CD4-positive, alpha-beta T cell treated with Interferon gamma for 1 hour (primary cell): Measurements from ENCODE around the gene NRDC.
"Not testable (repeated sequence)": the region's sequence is repeated elsewhere in the genome, so short reads cannot be mapped to it uniquely, and the experiment has no call there.

Experiments
- DNase-seq: peaks from one replicate; pipeline ENCODE4 v3.0.0-alpha.2; 2020

NRDC gene

GRCh38 chr1:51840182-51840581, 38.3 kb downstream of the NRDC start:
- DNase-seq, result no peak

GRCh38 chr1:51839094-51839493, 39.4 kb downstream of the NRDC start:
- no peak for DNase-seq

GRCh38 chr1:51837243-51837642, 41.3 kb downstream of the NRDC start:
- no peak for DNase-seq

- DNase-seq, result no peak
Measured at GRCh38 chr1:51833700-51834099, 44.8 kb downstream of the NRDC start.

- no peak for DNase-seq
Measured at GRCh38 chr1:51829058-51829457, 49.5 kb downstream of the NRDC start.

- DNase-seq, result no peak
Measured at GRCh38 chr1:51819810-51820209, 58.7 kb downstream of the NRDC start.

- not testable (repeated sequence) for DNase-seq
Measured at GRCh38 chr1:51819021-51819420, 59.5 kb downstream of the NRDC start.

GRCh38 chr1:51818487-51818886, 60.0 kb downstream of the NRDC start:
- DNase-seq, result no peak

- no peak for DNase-seq
Measured at GRCh38 chr1:51814513-51814912, 64.0 kb downstream of the NRDC start.

GRCh38 chr1:51799372-51799771, 79.2 kb downstream of the NRDC start:
- DNase-seq, result no peak

- DNase-seq, result no peak
Measured at GRCh38 chr1:51794868-51795267, 83.7 kb downstream of the NRDC start.

- no peak for DNase-seq
Measured at GRCh38 chr1:51794260-51794659, 84.3 kb downstream of the NRDC start.

- DNase-seq, result no peak
Measured at GRCh38 chr1:51792864-51793263, 85.7 kb downstream of the NRDC start.

GRCh38 chr1:51791888-51792287, 86.6 kb downstream of the NRDC start:
- DNase-seq, result no peak

GRCh38 chr1:51790385-51790784, 88.1 kb downstream of the NRDC start:
- no peak for DNase-seq

- DNase-seq, result no peak
Measured at GRCh38 chr1:51789342-51789741, 89.2 kb downstream of the NRDC start.

GRCh38 chr1:51788938-51789337, 89.6 kb downstream of the NRDC start:
- no peak for DNase-seq

- no peak for DNase-seq
Measured at GRCh38 chr1:51784997-51785421, 93.5 kb downstream of the NRDC start.

GRCh38 chr1:51780927-51781326, 97.6 kb downstream of the NRDC start:
- DNase-seq, result no peak

GRCh38 chr1:51776408-51776807, 102.1 kb downstream of the NRDC start:
- no peak for DNase-seq

- DNase-seq, result peak; percentile 11
Measured at GRCh38 chr1:51768971-51769588, 109.4 kb downstream of the NRDC start.

- no peak for DNase-seq
Measured at GRCh38 chr1:51761351-51761750, 117.2 kb downstream of the NRDC start.

GRCh38 chr1:51760872-51761271, 117.7 kb downstream of the NRDC start:
- no peak for DNase-seq

- DNase-seq, result no peak
Measured at GRCh38 chr1:51758310-51758709, 120.2 kb downstream of the NRDC start.

- DNase-seq, result no peak
Measured at GRCh38 chr1:51756290-51756689, 122.2 kb downstream of the NRDC start.

GRCh38 chr1:51755437-51755836, 123.1 kb downstream of the NRDC start:
- no peak for DNase-seq
